ENCODE results near the gene CARD14.
"Not testable (repeated sequence)": the region's sequence is repeated elsewhere in the genome, so short reads cannot be mapped to it uniquely, and the experiment has no call there.

The CARD14 gene

DNA sequence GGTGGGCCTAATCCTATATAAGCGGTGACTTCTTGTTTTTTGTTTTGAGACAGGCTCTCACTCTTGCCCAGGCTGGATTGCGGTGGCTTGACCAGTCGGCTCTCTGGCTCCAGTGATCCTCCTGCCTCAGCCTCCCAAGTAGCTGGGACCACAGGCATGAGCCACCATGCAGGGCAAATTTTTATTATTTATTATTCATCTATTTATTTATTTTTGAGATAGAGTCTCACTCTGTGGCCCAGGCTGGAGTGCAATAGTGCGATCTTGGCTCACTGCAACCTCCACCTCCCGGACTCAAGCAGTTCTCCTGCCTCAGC is 86.2 kb downstream of the CARD14 start:
- no peak for DNase-seq

DNA sequence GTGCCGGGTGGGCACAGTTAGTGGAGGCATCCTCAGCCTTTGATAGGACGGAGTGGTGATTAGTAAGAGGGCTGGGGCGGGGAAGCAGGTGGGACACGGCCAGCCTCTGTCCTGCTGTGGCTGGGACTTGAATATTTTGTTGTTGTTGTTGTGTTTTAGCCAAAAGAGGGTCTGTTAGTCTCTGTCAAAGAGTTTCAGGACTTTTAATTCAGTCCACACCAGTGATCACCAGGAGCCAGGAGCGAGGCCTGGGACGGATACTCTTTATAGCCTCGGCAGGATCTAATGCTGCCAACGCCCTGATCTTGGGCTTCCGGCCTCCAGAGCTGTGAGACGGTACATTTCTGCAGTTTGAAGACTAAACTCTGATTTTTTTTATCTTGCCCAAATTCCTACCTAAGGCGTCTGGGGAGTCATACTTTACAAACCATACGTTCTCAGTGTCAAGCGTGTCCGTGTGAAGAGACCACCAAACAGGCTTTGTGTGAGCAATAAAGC is 87.9 kb downstream of the CARD14 start:
- no peak for DNase-seq

DNA sequence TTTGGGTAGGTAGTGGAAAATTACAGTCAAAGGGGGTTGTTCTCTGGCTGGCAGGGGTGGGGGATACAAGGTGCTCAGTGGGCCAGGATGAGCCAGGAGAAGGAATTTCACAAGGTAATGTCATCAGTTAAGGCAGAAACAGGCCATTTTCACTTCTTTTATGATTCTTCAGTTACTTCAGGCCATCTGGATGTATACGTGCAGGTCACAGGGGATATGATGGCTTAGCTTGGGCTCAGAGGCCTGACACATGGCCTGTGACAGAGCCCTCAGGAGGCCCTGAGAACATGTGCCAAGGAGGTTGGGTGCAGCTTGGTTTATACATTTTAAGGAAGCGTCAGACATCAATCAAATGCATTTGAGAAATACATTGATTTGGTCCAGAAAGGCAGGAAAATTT is 88.5 kb downstream of the CARD14 start:
- DNase-seq: not testable (repeated sequence)
